Type B pancreatic cell (in vitro differentiated cells): Measurements from ENCODE around the gene SNTG2. TPM values are rescaled to one million over a fixed set of nuclear protein-coding genes. Genes with fewer than 3 reads are reported as not detected.

Experiments used
- DNase-seq: peaks from one replicate; pipeline ENCODE4 v3.0.0; 2021; ENCODE audit warnings: mixed read lengths; ENCODE audit not compliant: unreplicated experiment; ENCODE audit errors: extremely low spot score
- H3K27ac Mint-ChIP-seq: 2 replicates; pipeline ENCODE4 v1.8.0; 2021; ENCODE audit warnings: mild to moderate bottlenecking, mixed read lengths
- H3K27me3 Mint-ChIP-seq: 2 replicates; pipeline ENCODE4 v1.8.0; 2021; ENCODE audit warnings: mixed read lengths
- H3K36me3 Mint-ChIP-seq: 2 replicates; pipeline ENCODE4 v1.8.0; 2021; ENCODE audit warnings: mixed read lengths
- H3K4me1 Mint-ChIP-seq: one replicate; pipeline ENCODE4 v1.8.0; 2021; ENCODE audit warnings: mixed read lengths; ENCODE audit not compliant: unreplicated experiment
- H3K4me3 Mint-ChIP-seq: 2 replicates; pipeline ENCODE4 v1.8.0; 2021; ENCODE audit warnings: mild to moderate bottlenecking, mixed read lengths
- H3K9me3 Mint-ChIP-seq: 2 replicates; pipeline ENCODE4 v1.8.0; 2021; ENCODE audit warnings: mixed read lengths
- CTCF ChIP-seq: fragments of 200-600 bp; sonication (generic); conservative IDR thresholded peaks from 2 replicates; pipeline ENCODE4 v1.5.0; 2021; ENCODE audit warnings: antibody characterized with exemption, mild to moderate bottlenecking
- long read RNA-seq: library from polyadenylated mRNA; unstranded; transcript quantifications from one replicate; pipeline ENCODE4 v2.0.0, GENCODE V29; 2020
- total RNA-seq: library from RNA; stranded (reverse); gene quantifications from 2 replicates; pipeline ENCODE4 v1.2.1, GENCODE V29; 2021; ENCODE audit warnings: low replicate concordance

SNTG2 gene
- 0.45 and 1.1 TPM in 2 replicates for total RNA-seq
- long read RNA-seq: 0 reads

GRCh38 chr2:950080-950966, at the start of gene SNTG2:
Gene SNTG2 (plus strand): TSS chr2:950849. CDS start chr2:950997, 148 bp downstream.
- Mint-ChIP-seq H3K27me3 (peaks cover 82% of the 10 kb centered on the region), H3K27ac (peak within 1 kb of the TSS; percentile 15), H3K4me1 (peaks cover 5% of the 10 kb centered on the region), H3K4me3 (peak within 1 kb of the TSS; percentile 86), H3K36me3 (no peaks in the 10 kb centered on the region), H3K9me3 (no peaks in the 10 kb centered on the region)
- DNase-seq: no peak
- TF ChIP-seq CTCF: no peak

GRCh38 chr2:902584-902983, 48.1 kb upstream of the SNTG2 start:
- TF ChIP-seq CTCF: no peak
- Mint-ChIP-seq H3K9me3 (peaks cover 3% of the 10 kb centered on the region), H3K27me3 (peaks cover 8% of the 10 kb centered on the region), H3K4me3 (no peak overlapping the region), H3K36me3 (no peaks in the 10 kb centered on the region), H3K27ac (no peak overlapping the region), H3K4me1 (peaks cover 5% of the 10 kb centered on the region)
- DNase-seq: no peak

GRCh38 chr2:903223-903900, 47.3 kb upstream of the SNTG2 start:
- H3K4me1 Mint-ChIP-seq: peaks cover 5% of the 10 kb centered on the region
- TF ChIP-seq CTCF: no peak
- H3K27ac Mint-ChIP-seq: no peak overlapping the region
- H3K36me3 Mint-ChIP-seq: no peaks in the 10 kb centered on the region
- H3K27me3 Mint-ChIP-seq: peaks cover 10% of the 10 kb centered on the region
- peaks cover 3% of the 10 kb centered on the region for H3K9me3 Mint-ChIP-seq
- H3K4me3 Mint-ChIP-seq: no peak overlapping the region
- no peak for DNase-seq

GRCh38 chr2:904246-905024, 46.2 kb upstream of the SNTG2 start:
- no peaks in the 10 kb centered on the region for H3K36me3 Mint-ChIP-seq
- H3K4me3 Mint-ChIP-seq: no peak overlapping the region
- H3K27ac Mint-ChIP-seq: no peak overlapping the region
- peaks cover 3% of the 10 kb centered on the region for H3K9me3 Mint-ChIP-seq
- TF ChIP-seq CTCF: no peak
- no peak for DNase-seq
- H3K4me1 Mint-ChIP-seq: peaks cover 5% of the 10 kb centered on the region
- peaks cover 10% of the 10 kb centered on the region for H3K27me3 Mint-ChIP-seq

GRCh38 chr2:905091-905832, 45.4 kb upstream of the SNTG2 start:
- TF ChIP-seq CTCF: no peak
- no peak overlapping the region for H3K27ac Mint-ChIP-seq
- no peaks in the 10 kb centered on the region for H3K36me3 Mint-ChIP-seq
- no peak for DNase-seq
- no peak overlapping the region for H3K4me3 Mint-ChIP-seq
- no peaks in the 10 kb centered on the region for H3K9me3 Mint-ChIP-seq
- H3K27me3 Mint-ChIP-seq: peaks cover 10% of the 10 kb centered on the region
- H3K4me1 Mint-ChIP-seq: peaks cover 5% of the 10 kb centered on the region
